A673 (cell line): ENCODE measurements around the gene LPP. TPM values are rescaled to one million over a fixed set of nuclear protein-coding genes. Genes with fewer than 3 reads are reported as not detected.

ENCODE experiments used
- BruUV-seq: library from RNA; stranded (reverse); fragments of 400-500 nt; replicated peaks from 2 replicates; lab custom pipeline; 2021; lab: Mats Ljungman, UMichigan
- CTCF ChIA-PET: fragments of 300-600 bp; sonication (Branson Sonifier 250); formaldehyde crosslinking; loops from one replicate; lab custom pipeline; 2022; ENCODE audit warnings: antibody characterized with exemption; lab: Charles Lee
- POLR2A ChIA-PET: fragments of 300-600 bp; sonication (Branson Sonifier 250); formaldehyde crosslinking; loops from one replicate; lab custom pipeline; 2022; ENCODE audit warnings: antibody characterized with exemption; ENCODE audit not compliant: low non-redundant PET; lab: Charles Lee
- DNase-seq: peaks from one replicate; pipeline ENCODE4 v3.0.0-alpha.2; 2015; ENCODE audit warnings: low spot score
- H3K27ac ChIP-seq: fragments of 200-600 bp; sonication (generic); 2 replicates; pipeline ENCODE4 v1.5.1; 2016; ENCODE audit warnings: mixed run types, low read depth, mild to moderate bottlenecking, mixed read lengths, antibody characterized with exemption, low read length; ENCODE audit not compliant: poor library complexity, severe bottlenecking
- H3K27me3 ChIP-seq: fragments of 200-600 bp; sonication (generic); replicated peaks from 2 replicates; pipeline ENCODE4 v1.6.1; 2017; ENCODE audit warnings: mixed run types, low read depth, mild to moderate bottlenecking, mixed read lengths, antibody characterized with exemption, low read length; ENCODE audit not compliant: insufficient read depth, poor library complexity
- H3K36me3 ChIP-seq: fragments of 200-600 bp; sonication (generic); 2 replicates; pipeline ENCODE4 v1.6.1; 2016; ENCODE audit warnings: mixed run types, mild to moderate bottlenecking, mixed read lengths, antibody characterized with exemption, low read length; ENCODE audit not compliant: insufficient read depth, poor library complexity, severe bottlenecking
- H3K4me1 ChIP-seq: fragments of 200-600 bp; sonication (generic); 2 replicates; pipeline ENCODE4 v1.6.1; 2017; ENCODE audit warnings: mixed run types, mild to moderate bottlenecking, mixed read lengths, antibody characterized with exemption, low read length; ENCODE audit not compliant: insufficient read depth, poor library complexity, severe bottlenecking
- H3K4me3 ChIP-seq: fragments of 200-600 bp; sonication (generic); 2 replicates; pipeline ENCODE4 v1.5.1; 2016; ENCODE audit warnings: low read depth, mixed run types, mild to moderate bottlenecking, mixed read lengths, low read length; ENCODE audit not compliant: poor library complexity, severe bottlenecking
- H3K9me3 ChIP-seq: fragments of 200-600 bp; sonication (generic); 2 replicates; pipeline ENCODE4 v1.6.1; 2016; ENCODE audit warnings: mixed run types, low read depth, mild to moderate bottlenecking, mixed read lengths, antibody characterized with exemption, low read length; ENCODE audit not compliant: poor library complexity, severe bottlenecking
- EZH2 ChIP-seq: fragments of 200-600 bp; sonication (generic); IDR thresholded peaks from 2 replicates; pipeline ENCODE4 v1.6.1; 2017; ENCODE audit warnings: borderline replicate concordance, low read depth, mild to moderate bottlenecking, mixed read lengths, antibody characterized with exemption, low read length; ENCODE audit not compliant: poor library complexity, severe bottlenecking
- intact Hi-C: fragments of 100-400 bp; cut with micrococcal nuclease; formaldehyde crosslinking; loops from one replicate; pipeline ENCODE4 v1.10.0; 2022; ENCODE audit not compliant: unreplicated experiment
- total RNA-seq: library from RNA; stranded (reverse); gene quantifications from 2 replicates; pipeline ENCODE4 v1.2.3, GENCODE V29; 2021
- TF ChIP-seq, protein P1 (sequence below): fragments of 300-800, 200-600 bp; sonication (generic); conservative IDR thresholded peaks from 2 replicates; pipeline ENCODE4 v1.5.1; 2017; ENCODE audit warnings: low read depth, mild to moderate bottlenecking, antibody characterized with exemption, low read length, moderate library complexity, mixed read lengths

LPP gene
- total RNA-seq, 1 experiment from 2014 or later: 39.7 TPM

DNA sequence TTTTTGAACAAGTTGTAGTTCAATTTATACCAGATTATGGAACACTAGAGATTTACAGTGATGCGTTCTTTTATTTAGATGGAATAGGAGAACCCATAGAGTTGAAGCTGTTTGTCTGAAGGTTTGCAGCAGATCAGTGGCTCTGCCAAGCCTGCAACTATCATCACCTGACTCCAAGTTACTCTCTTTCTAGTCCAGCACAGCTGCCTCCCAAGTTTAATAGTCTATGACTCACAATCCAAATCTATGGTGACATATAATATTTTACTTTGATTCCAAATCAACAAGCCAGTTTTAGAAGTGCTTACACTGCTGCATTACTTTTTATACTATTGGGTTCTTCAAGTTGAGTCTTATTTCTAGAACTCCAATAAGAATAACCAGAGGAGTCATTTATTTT lies 400.4 kb downstream of the LPP start:
- no peak for DNase-seq
- no peak overlapping the region for H3K4me3 ChIP-seq
- intact Hi-C loops: no loop called here
- H3K4me1 ChIP-seq: no peaks in the 10 kb centered on the region
- TF ChIP-seq, protein P1, sequence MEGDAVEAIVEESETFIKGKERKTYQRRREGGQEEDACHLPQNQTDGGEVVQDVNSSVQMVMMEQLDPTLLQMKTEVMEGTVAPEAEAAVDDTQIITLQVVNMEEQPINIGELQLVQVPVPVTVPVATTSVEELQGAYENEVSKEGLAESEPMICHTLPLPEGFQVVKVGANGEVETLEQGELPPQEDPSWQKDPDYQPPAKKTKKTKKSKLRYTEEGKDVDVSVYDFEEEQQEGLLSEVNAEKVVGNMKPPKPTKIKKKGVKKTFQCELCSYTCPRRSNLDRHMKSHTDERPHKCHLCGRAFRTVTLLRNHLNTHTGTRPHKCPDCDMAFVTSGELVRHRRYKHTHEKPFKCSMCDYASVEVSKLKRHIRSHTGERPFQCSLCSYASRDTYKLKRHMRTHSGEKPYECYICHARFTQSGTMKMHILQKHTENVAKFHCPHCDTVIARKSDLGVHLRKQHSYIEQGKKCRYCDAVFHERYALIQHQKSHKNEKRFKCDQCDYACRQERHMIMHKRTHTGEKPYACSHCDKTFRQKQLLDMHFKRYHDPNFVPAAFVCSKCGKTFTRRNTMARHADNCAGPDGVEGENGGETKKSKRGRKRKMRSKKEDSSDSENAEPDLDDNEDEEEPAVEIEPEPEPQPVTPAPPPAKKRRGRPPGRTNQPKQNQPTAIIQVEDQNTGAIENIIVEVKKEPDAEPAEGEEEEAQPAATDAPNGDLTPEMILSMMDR: no peak
- no peak for TF ChIP-seq EZH2
- no peak overlapping the region for H3K27ac ChIP-seq
- H3K9me3 ChIP-seq: no peaks in the 10 kb centered on the region
- BruUV-seq: no TSS peak
- CTCF ChIA-PET: no interaction called here
- no peaks in the 10 kb centered on the region for H3K27me3 ChIP-seq
- H3K36me3 ChIP-seq: no peaks in the 10 kb centered on the region
- POLR2A ChIA-PET: no interaction called here

DNA sequence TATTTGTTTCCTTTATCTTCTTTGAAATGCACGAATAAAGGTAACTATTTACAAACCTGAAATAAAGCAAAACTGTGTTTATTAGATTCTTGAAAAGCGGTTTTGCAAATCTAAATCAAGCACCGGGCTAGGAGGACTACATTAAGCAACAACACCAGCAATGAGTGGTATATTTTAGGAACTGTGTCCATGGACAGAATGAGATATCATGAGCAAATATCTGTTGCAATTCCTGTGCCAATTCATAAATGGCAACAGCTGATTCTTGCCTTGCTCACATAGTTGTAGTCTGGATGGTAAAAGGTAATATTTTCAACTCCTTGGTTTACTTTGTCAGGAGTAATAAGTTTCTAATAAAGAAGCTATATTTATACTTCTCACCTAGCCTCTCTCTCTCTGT lies 403.3 kb downstream of the LPP start:
- no TSS peak for BruUV-seq
- POLR2A ChIA-PET: no interaction called here
- CTCF ChIA-PET: no interaction called here
- no peaks in the 10 kb centered on the region for H3K27me3 ChIP-seq
- H3K27ac ChIP-seq: no peak overlapping the region
- intact Hi-C loops: no loop called here
- H3K4me1 ChIP-seq: no peaks in the 10 kb centered on the region
- TF ChIP-seq, protein P1: no peak
- no peak for TF ChIP-seq EZH2
- no peaks in the 10 kb centered on the region for H3K9me3 ChIP-seq
- H3K36me3 ChIP-seq: no peaks in the 10 kb centered on the region
- H3K4me3 ChIP-seq: no peak overlapping the region
- no peak for DNase-seq

DNA sequence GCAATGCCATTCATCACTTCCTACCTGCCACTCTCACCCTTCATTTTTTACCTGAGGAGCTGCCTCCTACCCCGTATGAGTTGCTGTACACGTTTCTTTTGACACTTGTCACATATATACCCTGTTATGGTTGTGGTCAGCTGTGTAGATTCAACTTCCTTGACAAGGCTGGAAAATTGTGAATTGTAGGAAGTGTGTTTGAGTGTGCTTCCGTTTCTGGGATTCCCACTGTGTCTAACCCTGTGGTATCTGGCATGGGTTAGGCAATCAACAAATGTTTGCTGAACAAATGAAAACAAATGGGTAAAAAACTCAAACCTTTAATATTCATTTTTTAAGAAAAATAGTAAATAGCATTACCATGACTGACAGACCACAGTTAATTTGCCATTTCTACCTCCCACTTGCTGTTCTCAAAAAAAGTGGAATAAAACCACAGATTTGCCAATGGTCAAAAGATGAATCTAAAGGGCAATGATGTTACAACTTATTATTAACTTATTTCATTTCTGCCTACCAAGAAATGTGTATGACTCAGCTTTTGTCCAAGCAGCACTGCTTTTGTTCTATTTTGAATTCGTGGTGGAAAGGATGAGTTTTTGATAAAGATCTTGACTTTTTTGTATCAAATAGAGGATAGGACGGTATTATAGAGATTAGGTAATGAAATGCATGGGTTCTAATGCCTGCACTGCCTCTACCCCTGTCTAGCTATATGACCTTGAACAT lies 404.6 kb downstream of the LPP start:
- Histone ChIP-seq H3K27ac (no peak overlapping the region), H3K4me3 (no peak overlapping the region), H3K27me3 (no peaks in the 10 kb centered on the region), H3K4me1 (no peaks in the 10 kb centered on the region), H3K36me3 (no peaks in the 10 kb centered on the region), H3K9me3 (no peaks in the 10 kb centered on the region)
- intact Hi-C loops: no loop called here
- no TSS peak for BruUV-seq
- POLR2A ChIA-PET: no interaction called here
- DNase-seq: no peak
- CTCF ChIA-PET: no interaction called here
- TF ChIP-seq, protein P1: no peak
- TF ChIP-seq EZH2: no peak
